Colonic mucosa (tissue), 4 donors: ENCODE measurements around the gene ADCY9. TPM values are rescaled to one million over a fixed set of nuclear protein-coding genes. Genes with fewer than 3 reads are reported as not detected.

Experiments used
- DNase-seq: peaks from one replicate; pipeline ENCODE4 v3.0.0-alpha.2; 2020
- H3K27ac ChIP-seq: fragments of 200-600 bp; one replicate; pipeline ENCODE4 v1.8.0; 2021
- H3K27me3 ChIP-seq: fragments of 200-600 bp; one replicate; pipeline ENCODE4 v1.8.0; 2021
- H3K36me3 ChIP-seq: fragments of 200-600 bp; one replicate; pipeline ENCODE4 v1.8.0; 2021
- H3K4me1 ChIP-seq: fragments of 200-600 bp; one replicate; pipeline ENCODE4 v1.8.0; 2021; ENCODE audit warnings: mild to moderate bottlenecking
- H3K4me3 ChIP-seq: fragments of 200-600 bp; one replicate; pipeline ENCODE4 v1.8.0; 2021
- H3K9ac ChIP-seq, 2 donors: one replicate each; pipeline ENCODE4 v1.7.0; 2013; ENCODE audit warnings: control low read depth in 2 of 2, low read depth in 2 of 2, low read length in 2 of 2
- H3K9me3 ChIP-seq: fragments of 200-600 bp; one replicate; pipeline ENCODE4 v1.8.0; 2021
- CTCF ChIP-seq: fragments of 200-600 bp; IDR thresholded peaks from one replicate; pipeline ENCODE4 v1.8.0; 2022; ENCODE audit warnings: antibody characterized with exemption, mild to moderate bottlenecking
- intact Hi-C: fragments of 100-400 bp; cut with DNase I; formaldehyde crosslinking; loops from one replicate; pipeline ENCODE4 v1.14.1; 2022
- total RNA-seq, 2 donors: library from RNA; stranded (reverse); fragmentation: NEBNext Ultra II Directional in 1 of 2; extraction: Animal tissue kit (Norgen Biotek cat#: 25700) in 1 of 2; gene quantifications; one replicate each; pipeline ENCODE4 v1.2.1, GENCODE V29; 2021
- donor health status: healthy.
- donor health status: DM: no; HTN: no; CAD: no.
- donor health status: DM: no; HTN: no; CAD: no.

ADCY9 gene
- total RNA-seq, 2 donors from 2014 or later: 23.8 to 25.6 TPM

- DNase-seq: peak; percentile 77
- H3K4me3 ChIP-seq: no peak overlapping the region
- no peaks in the 10 kb centered on the region for H3K36me3 ChIP-seq
- intact Hi-C loops: loop anchor here (10.0 kb wide), 2 partner anchors 132 to 202 kb away; partner anchors contain the start of gene ADCY9
- H3K4me1 ChIP-seq: no peaks in the 10 kb centered on the region
- peak; percentile 65 for TF ChIP-seq CTCF
- no peaks in the 10 kb centered on the region for H3K27me3 ChIP-seq
- H3K27ac ChIP-seq: no peak overlapping the region
- no peaks in the 10 kb centered on the region for H3K9me3 ChIP-seq
- no peak overlapping the region for H3K9ac ChIP-seq
Observed at GRCh38 chr16:3983081-3983520, 133.1 kb downstream of the ADCY9 start.

DNA sequence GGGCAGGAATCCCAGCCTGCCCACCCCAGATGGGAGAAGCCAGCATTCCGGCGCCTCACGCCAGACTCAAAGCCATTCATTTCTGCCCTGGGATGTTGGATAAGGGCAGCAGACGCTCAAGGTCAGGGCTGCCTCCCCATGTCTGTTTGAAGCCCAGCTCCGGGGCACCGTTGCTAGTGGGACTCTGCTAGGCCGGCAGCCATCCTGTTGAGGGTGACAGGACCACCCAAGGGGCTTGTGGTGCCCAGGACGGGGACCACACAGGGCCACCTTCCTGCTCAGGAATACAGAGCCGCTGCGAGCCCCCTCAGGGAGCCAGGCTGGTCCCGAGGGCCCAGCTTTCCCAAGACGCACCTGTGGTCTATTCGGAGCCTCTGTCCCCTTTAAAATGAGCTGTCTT, 134.0 kb downstream of the ADCY9 start:
- Histone ChIP-seq H3K27me3 (no peaks in the 10 kb centered on the region), H3K4me1 (no peaks in the 10 kb centered on the region), H3K36me3 (no peaks in the 10 kb centered on the region), H3K9me3 (no peaks in the 10 kb centered on the region), H3K27ac (no peak overlapping the region), H3K4me3 (no peak overlapping the region), H3K9ac (no peak overlapping the region)
- DNase-seq: no peak
- intact Hi-C loops: loop anchor here (10.0 kb wide), 2 partner anchors 133 to 203 kb away; partner anchors contain the start of gene ADCY9
- TF ChIP-seq CTCF: no peak

DNA sequence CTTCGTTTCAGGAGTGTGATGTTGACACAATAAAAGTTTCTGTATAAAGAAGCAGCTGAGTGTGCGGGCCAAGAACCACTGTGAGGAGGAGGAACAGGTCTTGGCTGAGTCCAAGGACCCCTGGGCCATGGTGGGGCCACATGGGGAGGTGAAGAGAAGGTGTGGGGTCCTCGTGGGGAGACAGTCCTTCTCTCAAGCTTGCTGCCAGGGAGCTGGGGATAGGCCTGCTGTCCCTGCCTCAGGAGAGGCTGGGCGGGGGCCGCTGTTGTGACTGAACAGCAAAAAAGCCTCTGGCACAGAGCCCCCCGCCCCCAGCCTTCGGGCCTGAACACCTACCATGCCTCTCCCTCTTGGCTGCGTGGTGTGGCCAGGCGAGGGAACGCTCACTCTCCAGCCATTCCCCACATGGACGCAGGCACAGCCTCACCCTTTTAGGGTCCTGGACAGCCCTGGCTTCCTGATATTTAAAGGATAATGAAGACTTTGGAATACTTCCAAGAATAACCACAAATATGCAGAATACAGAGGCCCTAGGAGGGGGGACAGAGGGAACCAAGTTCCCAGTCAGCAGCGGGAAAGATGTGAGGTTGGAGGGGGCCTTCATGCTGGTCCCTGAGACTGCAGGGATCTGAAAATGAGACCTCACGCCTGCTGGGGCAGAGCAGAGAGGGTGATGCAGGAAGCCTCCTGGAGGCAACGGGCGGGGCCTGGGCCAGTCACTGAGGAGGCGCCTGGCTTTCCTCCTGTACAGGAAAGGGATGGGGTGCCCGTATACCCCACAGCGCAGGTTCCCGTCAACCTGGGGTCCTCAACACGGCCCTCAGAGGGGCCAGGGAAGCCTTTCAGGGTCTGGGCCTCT, 135.8 kb downstream of the ADCY9 start:
- intact Hi-C loops: loop anchor here (10.0 kb wide), 2 partner anchors 134 to 204 kb away; partner anchors contain the start of gene ADCY9
- Histone ChIP-seq H3K27ac (no peak overlapping the region), H3K9ac (no peak overlapping the region), H3K27me3 (no peaks in the 10 kb centered on the region), H3K9me3 (no peaks in the 10 kb centered on the region), H3K36me3 (no peaks in the 10 kb centered on the region), H3K4me3 (no peak overlapping the region), H3K4me1 (no peaks in the 10 kb centered on the region)
- no peak for DNase-seq
- TF ChIP-seq CTCF: no peak

DNA sequence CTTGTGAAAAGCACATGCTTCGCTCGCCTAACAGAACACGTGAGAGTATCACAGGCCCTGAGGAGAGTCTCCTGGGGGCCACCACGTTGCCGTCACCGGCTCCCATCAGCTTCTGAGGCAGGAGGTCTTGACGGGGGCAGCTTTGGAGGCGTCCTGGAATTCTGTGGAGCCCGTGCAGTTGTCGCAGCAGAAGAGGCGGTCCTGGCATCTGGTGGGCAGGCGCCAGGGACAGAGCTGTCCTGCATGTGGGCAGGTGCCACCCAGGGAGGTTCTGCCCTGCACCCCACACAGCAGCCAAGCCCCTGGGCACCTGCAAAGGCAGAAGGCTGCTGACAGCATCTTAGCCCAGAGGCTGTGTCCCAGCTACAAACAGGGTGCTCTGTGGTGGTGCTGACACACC, 136.7 kb downstream of the ADCY9 start:
- TF ChIP-seq CTCF: no peak
- Histone ChIP-seq H3K27me3 (no peaks in the 10 kb centered on the region), H3K4me1 (no peaks in the 10 kb centered on the region), H3K9ac (no peak overlapping the region), H3K9me3 (no peaks in the 10 kb centered on the region), H3K36me3 (no peaks in the 10 kb centered on the region), H3K4me3 (no peak overlapping the region), H3K27ac (no peak overlapping the region)
- DNase-seq: no peak
- intact Hi-C loops: no loop called here

- intact Hi-C loops: no loop called here
- Histone ChIP-seq H3K27me3 (no peaks in the 10 kb centered on the region), H3K4me1 (no peaks in the 10 kb centered on the region), H3K4me3 (no peak overlapping the region), H3K9me3 (no peaks in the 10 kb centered on the region), H3K9ac (no peak overlapping the region), H3K36me3 (no peaks in the 10 kb centered on the region), H3K27ac (no peak overlapping the region)
- no peak for TF ChIP-seq CTCF
- no peak for DNase-seq
Observed at GRCh38 chr16:3979070-3979469, 137.2 kb downstream of the ADCY9 start.
